Urothelium cell line (cell line): ENCODE results near the gene TOMM20.

Experiments used
- DNase-seq: peaks from one replicate; pipeline ENCODE4 v3.0.0; 2011; ENCODE audit warnings: low spot score, mixed read lengths
- FAIRE-seq: peaks from 2 replicates; lab custom pipeline; 2011; peaks lifted over from hg19 to GRCh38; lab: Jason Lieb, UNC

Gene TOMM20

GRCh38 chr1:235136111-235136510 is 7.5 kb upstream of the TOMM20 start:
- no peak for DNase-seq
- no peak for FAIRE-seq

- FAIRE-seq = no peak
- no peak for DNase-seq
Measured at GRCh38 chr1:235134171-235134570, 5.5 kb upstream of the TOMM20 start.

GRCh38 chr1:235133086-235133485 is 4.4 kb upstream of the TOMM20 start:
- DNase-seq (no peak), FAIRE-seq (no peak)

GRCh38 chr1:235131961-235132360 is 3.3 kb upstream of the TOMM20 start:
- FAIRE-seq (no peak), DNase-seq (no peak)

- no peak for FAIRE-seq
- DNase-seq = no peak
Measured at GRCh38 chr1:235130766-235131270, 2.2 kb upstream of the TOMM20 start.

- no peak for FAIRE-seq
Measured at GRCh38 chr1:235129774-235130570, 1.3 kb upstream of the TOMM20 start.

GRCh38 chr1:235127732-235128455 is 743 bp downstream of the TOMM20 start:
- no peak for DNase-seq
- FAIRE-seq = no peak

More at GRCh38 chr1:235129774-235130570, 1.3 kb upstream of the TOMM20 start:
- no peak for DNase-seq

GRCh38 chr1:235127203-235127602 is 1.4 kb downstream of the TOMM20 start:
- FAIRE-seq = no peak
- DNase-seq = no peak

- FAIRE-seq = no peak
- no peak for DNase-seq
Measured at GRCh38 chr1:235124665-235125064, 4.0 kb downstream of the TOMM20 start.

GRCh38 chr1:235124111-235124510 is 4.5 kb downstream of the TOMM20 start:
- FAIRE-seq = no peak
- no peak for DNase-seq

- no peak for FAIRE-seq
- DNase-seq = no peak
Measured at GRCh38 chr1:235122348-235122747, 6.3 kb downstream of the TOMM20 start.

GRCh38 chr1:235113183-235113917 is 15.3 kb downstream of the TOMM20 start:
- no peak for FAIRE-seq
- DNase-seq = no peak

- FAIRE-seq (no peak), DNase-seq (no peak)
Measured at GRCh38 chr1:235112297-235113182, 16.1 kb downstream of the TOMM20 start.

GRCh38 chr1:235111107-235111506 is 17.5 kb downstream of the TOMM20 start:
- DNase-seq = no peak
- FAIRE-seq = no peak

GRCh38 chr1:235108876-235109275 is 19.8 kb downstream of the TOMM20 start:
- DNase-seq = no peak
- no peak for FAIRE-seq

- FAIRE-seq (no peak), DNase-seq (no peak)
Measured at GRCh38 chr1:235108185-235108593, 20.4 kb downstream of the TOMM20 start.

- no peak for DNase-seq
- FAIRE-seq = no peak
Measured at GRCh38 chr1:235107368-235108184, 21.1 kb downstream of the TOMM20 start.

GRCh38 chr1:235106457-235106856 is 22.2 kb downstream of the TOMM20 start:
- no peak for FAIRE-seq

More at GRCh38 chr1:235106457-235106856, 22.2 kb downstream of the TOMM20 start:
- DNase-seq = no peak
